ENCODE measurements around the gene NFKBIE.

The NFKBIE gene

GRCh38 chr6:44271406-44271723 is 6.0 kb upstream of the NFKBIE start:
- H3K9me3 ChIP-seq (ENCODE audit: low read depth, low read length), result no peaks in the 10 kb centered on the region
- H3K27ac ChIP-seq, result no peak overlapping the region
- peak overlapping the region; percentile 62 for H3K4me3 ChIP-seq
- H3K9ac ChIP-seq (ENCODE audit: insufficient read length), result no peak overlapping the region
- TF ChIP-seq FOXP2 (optimal IDR thresholded peaks at IDR 0.05; ENCODE audit: control extremely low read depth, extremely low read length, insufficient read depth) (no peak), EZH2 (IDR thresholded peaks at IDR 0.05) (no peak), POLR2AphosphoS5 (IDR thresholded peaks at IDR 0.05; ENCODE audit: borderline replicate concordance, low read depth, low read length) (no peak)
- H3K36me3 ChIP-seq (ENCODE audit: insufficient read depth, low read length), result no peaks in the 10 kb centered on the region
- DNase-seq (ENCODE audit: low read depth, low spot score), result no peak

GRCh38 chr6:44270526-44271405 is 5.4 kb upstream of the NFKBIE start:
- no peak for TF ChIP-seq POLR2AphosphoS5 (IDR thresholded peaks at IDR 0.05; ENCODE audit: borderline replicate concordance, low read depth, low read length)
- no peak for TF ChIP-seq FOXP2 (optimal IDR thresholded peaks at IDR 0.05; ENCODE audit: control extremely low read depth, extremely low read length, insufficient read depth)
- TF ChIP-seq EZH2 (IDR thresholded peaks at IDR 0.05), result no peak
- Histone ChIP-seq H3K9me3 (ENCODE audit: low read depth, low read length) (no peaks in the 10 kb centered on the region), H3K4me3 (peak overlapping the region; percentile 62), H3K36me3 (ENCODE audit: insufficient read depth, low read length) (no peaks in the 10 kb centered on the region), H3K27ac (no peak overlapping the region), H3K9ac (ENCODE audit: insufficient read length) (no peak overlapping the region)
- no peak for DNase-seq (ENCODE audit: low read depth, low spot score)

DNA sequence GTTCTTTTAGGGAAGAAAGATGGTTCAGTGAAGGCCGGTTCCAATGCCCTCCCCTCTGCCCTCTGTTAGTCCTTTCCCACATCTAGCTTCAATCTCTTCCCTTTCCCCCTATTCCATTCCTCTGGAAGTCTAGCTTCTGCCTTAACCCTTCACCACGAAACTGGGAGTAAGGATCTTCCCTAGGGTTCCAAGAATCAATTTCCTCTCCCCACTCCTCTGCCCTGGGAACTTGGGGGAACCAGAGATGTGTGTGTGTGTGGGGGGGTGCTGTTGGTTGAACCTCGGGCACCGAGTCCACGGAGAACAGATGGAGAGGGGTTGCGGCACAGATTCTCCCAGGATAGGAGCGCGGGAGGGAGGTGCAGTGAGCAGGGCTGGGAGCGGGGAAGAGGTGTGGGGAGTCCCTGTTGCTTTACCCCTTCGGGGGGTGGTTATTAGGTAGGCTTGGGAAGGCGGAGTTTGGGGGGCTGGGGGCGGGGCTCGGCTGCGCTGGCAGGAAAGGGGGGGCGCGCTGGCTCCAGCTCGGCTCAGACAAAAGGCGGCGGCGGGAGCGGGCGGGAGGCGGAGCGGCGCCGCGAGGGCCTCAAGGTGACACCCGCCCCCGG is 4.7 kb upstream of the NFKBIE start, which contains the start of gene TMEM151B:
Gene TMEM151B, plus strand, starts transcription at position 530 of the 605 bp plus-strand sequence. CDS start 293 bp downstream, outside the sequence.
- H3K36me3 ChIP-seq (ENCODE audit: insufficient read depth, low read length), result no peaks in the 10 kb centered on the region
- H3K27ac ChIP-seq, result no peak within 1 kb of the TSS
- TF ChIP-seq POLR2AphosphoS5 (IDR thresholded peaks at IDR 0.05; ENCODE audit: borderline replicate concordance, low read depth, low read length), result no peak
- H3K4me3 ChIP-seq, result peak within 1 kb of the TSS; percentile 62
- DNase-seq (ENCODE audit: low read depth, low spot score), result no peak
- H3K9me3 ChIP-seq (ENCODE audit: low read depth, low read length), result no peaks in the 10 kb centered on the region
- no peak within 1 kb of the TSS for H3K9ac ChIP-seq (ENCODE audit: insufficient read length)

- H3K4me3 ChIP-seq, result no peak overlapping the region
- no peaks in the 10 kb centered on the region for H3K9me3 ChIP-seq (ENCODE audit: low read depth, low read length)
- H3K27ac ChIP-seq, result no peak overlapping the region
- TF ChIP-seq FOXP2 (optimal IDR thresholded peaks at IDR 0.05; ENCODE audit: control extremely low read depth, extremely low read length, insufficient read depth), result no peak
- no peak for TF ChIP-seq EZH2 (IDR thresholded peaks at IDR 0.05)
- no peak for TF ChIP-seq POLR2AphosphoS5 (IDR thresholded peaks at IDR 0.05; ENCODE audit: borderline replicate concordance, low read depth, low read length)
- H3K9ac ChIP-seq (ENCODE audit: insufficient read length), result no peak overlapping the region
- H3K36me3 ChIP-seq (ENCODE audit: insufficient read depth, low read length), result no peaks in the 10 kb centered on the region
- no peak for DNase-seq (ENCODE audit: low read depth, low spot score)
These were observed 4.0 kb upstream of the NFKBIE start for GRCh38 chr6:44269178-44269920.

GRCh38 chr6:44268095-44268628 is 2.8 kb upstream of the NFKBIE start:
- no peak for DNase-seq (ENCODE audit: low read depth, low spot score)
- TF ChIP-seq POLR2AphosphoS5 (IDR thresholded peaks at IDR 0.05; ENCODE audit: borderline replicate concordance, low read depth, low read length) (no peak), EZH2 (IDR thresholded peaks at IDR 0.05) (no peak), FOXP2 (optimal IDR thresholded peaks at IDR 0.05; ENCODE audit: control extremely low read depth, extremely low read length, insufficient read depth) (no peak)

GRCh38 chr6:44267252-44267651 is 1.9 kb upstream of the NFKBIE start:
- H3K9me3 ChIP-seq (ENCODE audit: low read depth, low read length), result no peaks in the 10 kb centered on the region
- H3K4me3 ChIP-seq, result no peak overlapping the region
- no peaks in the 10 kb centered on the region for H3K36me3 ChIP-seq (ENCODE audit: insufficient read depth, low read length)
- TF ChIP-seq EZH2 (IDR thresholded peaks at IDR 0.05) (no peak), POLR2AphosphoS5 (IDR thresholded peaks at IDR 0.05; ENCODE audit: borderline replicate concordance, low read depth, low read length) (no peak), FOXP2 (optimal IDR thresholded peaks at IDR 0.05; ENCODE audit: control extremely low read depth, extremely low read length, insufficient read depth) (no peak)
- no peak for DNase-seq (ENCODE audit: low read depth, low spot score)
- H3K27ac ChIP-seq, result no peak overlapping the region
- H3K9ac ChIP-seq (ENCODE audit: insufficient read length), result no peak overlapping the region

More at GRCh38 chr6:44268095-44268628, 2.8 kb upstream of the NFKBIE start:
- Histone ChIP-seq H3K36me3 (ENCODE audit: insufficient read depth, low read length) (no peaks in the 10 kb centered on the region), H3K9ac (ENCODE audit: insufficient read length) (no peak overlapping the region), H3K4me3 (no peak overlapping the region), H3K27ac (no peak overlapping the region), H3K9me3 (ENCODE audit: low read depth, low read length) (no peaks in the 10 kb centered on the region)

DNA sequence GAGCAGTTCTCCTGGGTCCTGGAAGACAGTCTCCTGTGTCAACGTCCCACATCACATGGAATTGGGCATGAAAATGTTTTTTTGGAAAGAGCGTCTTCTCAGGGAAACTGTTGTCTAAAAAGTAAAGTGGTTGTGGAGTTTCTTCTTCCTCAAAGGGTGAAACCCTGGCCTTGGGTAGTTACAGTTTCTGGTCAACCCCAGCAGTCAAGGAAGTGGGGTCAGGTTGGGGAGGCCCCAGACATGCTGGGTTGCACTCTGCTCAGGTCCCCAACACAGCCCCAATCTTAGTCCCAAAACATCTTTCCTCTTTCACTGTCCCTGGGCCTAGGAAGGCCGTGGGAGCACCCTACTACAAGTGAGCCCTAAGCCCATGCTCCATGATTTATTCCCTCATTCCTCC is 996 bp upstream of the NFKBIE start:
- H3K27ac ChIP-seq, result no peak overlapping the region
- no peak overlapping the region for H3K9ac ChIP-seq (ENCODE audit: insufficient read length)
- no peak overlapping the region for H3K4me3 ChIP-seq
- H3K36me3 ChIP-seq (ENCODE audit: insufficient read depth, low read length), result no peaks in the 10 kb centered on the region
- TF ChIP-seq EZH2 (IDR thresholded peaks at IDR 0.05) (no peak), FOXP2 (optimal IDR thresholded peaks at IDR 0.05; ENCODE audit: control extremely low read depth, extremely low read length, insufficient read depth) (no peak), POLR2AphosphoS5 (IDR thresholded peaks at IDR 0.05; ENCODE audit: borderline replicate concordance, low read depth, low read length) (no peak)
- DNase-seq (ENCODE audit: low read depth, low spot score), result no peak
- no peaks in the 10 kb centered on the region for H3K9me3 ChIP-seq (ENCODE audit: low read depth, low read length)

GRCh38 chr6:44265722-44266233 is 427 bp upstream of the NFKBIE start:
- no peak overlapping the region for H3K9ac ChIP-seq (ENCODE audit: insufficient read length)

More at GRCh38 chr6:44265722-44266233, 427 bp upstream of the NFKBIE start:
- no peak for DNase-seq (ENCODE audit: low read depth, low spot score)
- Histone ChIP-seq H3K27ac (no peak overlapping the region), H3K36me3 (ENCODE audit: insufficient read depth, low read length) (no peaks in the 10 kb centered on the region), H3K4me3 (peak overlapping the region; percentile 95), H3K9me3 (ENCODE audit: low read depth, low read length) (no peaks in the 10 kb centered on the region)
- TF ChIP-seq EZH2 (IDR thresholded peaks at IDR 0.05) (no peak), FOXP2 (optimal IDR thresholded peaks at IDR 0.05; ENCODE audit: control extremely low read depth, extremely low read length, insufficient read depth) (no peak), POLR2AphosphoS5 (IDR thresholded peaks at IDR 0.05; ENCODE audit: borderline replicate concordance, low read depth, low read length) (no peak; the same call in 1 of the 2 replicates)

Data from SK-N-MC (cell line).